Muscle of leg (tissue), 11 donors: Measurements from ENCODE around the gene MSANTD2. TPM values are rescaled to one million over a fixed set of nuclear protein-coding genes. Genes with fewer than 3 reads are reported as not detected.

Source experiments
- DNase-seq: peaks from one replicate; pipeline ENCODE4 v3.0.0; 2013
- H3K27ac ChIP-seq: one replicate; pipeline ENCODE4 v1.5.1; 2013; ENCODE audit warnings: mild to moderate bottlenecking, low read length, control low read depth
- H3K27me3 ChIP-seq: one replicate; pipeline ENCODE4 v1.6.1; 2013; ENCODE audit warnings: low read length; ENCODE audit not compliant: control insufficient read depth, insufficient read depth
- H3K36me3 ChIP-seq: one replicate; pipeline ENCODE4 v1.6.1; 2013; ENCODE audit warnings: low read length; ENCODE audit not compliant: control insufficient read depth, insufficient read depth
- H3K4me1 ChIP-seq: one replicate; pipeline ENCODE4 v1.6.1; 2013; ENCODE audit warnings: low read length; ENCODE audit not compliant: control insufficient read depth, insufficient read depth
- H3K4me3 ChIP-seq: one replicate; pipeline ENCODE4 v1.5.1; 2013; ENCODE audit warnings: low read length, control low read depth
- H3K9me3 ChIP-seq: replicated peaks from 2 replicates; pipeline ENCODE4 v1.6.1; 2013; ENCODE audit warnings: low read depth, low read length; ENCODE audit not compliant: control insufficient read depth
- WGBS: methylation state at CpG from one replicate; pipeline ENCODE4 v1.1.5; 2013; ENCODE audit warnings: missing lambda C conversion rate; ENCODE audit not compliant: insufficient coverage; 5-methylcytosine and 5-hydroxymethylcytosine counted together
- polyA plus RNA-seq, 8 donors: library from polyadenylated mRNA; unstranded; fragments of 120-200 nt; gene quantifications; one replicate each; pipeline versions ENCODE4 v1.2.1 to v1.2.3, GENCODE V29; 2013; ENCODE audit warnings: inconsistent platforms in 1 of 8, low replicate concordance in 1 of 8; ENCODE audit not compliant: insufficient read length in 8 of 8, insufficient read depth in 1 of 8
- total RNA-seq: library from RNA; stranded (reverse); fragments of 120-200 nt; gene quantifications from one replicate; pipeline ENCODE4 v1.2.4, GENCODE V29; 2013

Gene MSANTD2
- total and polyA plus RNA-seq, 9 donors, result 11.5 to 18.7 (median 13.4) TPM

DNA sequence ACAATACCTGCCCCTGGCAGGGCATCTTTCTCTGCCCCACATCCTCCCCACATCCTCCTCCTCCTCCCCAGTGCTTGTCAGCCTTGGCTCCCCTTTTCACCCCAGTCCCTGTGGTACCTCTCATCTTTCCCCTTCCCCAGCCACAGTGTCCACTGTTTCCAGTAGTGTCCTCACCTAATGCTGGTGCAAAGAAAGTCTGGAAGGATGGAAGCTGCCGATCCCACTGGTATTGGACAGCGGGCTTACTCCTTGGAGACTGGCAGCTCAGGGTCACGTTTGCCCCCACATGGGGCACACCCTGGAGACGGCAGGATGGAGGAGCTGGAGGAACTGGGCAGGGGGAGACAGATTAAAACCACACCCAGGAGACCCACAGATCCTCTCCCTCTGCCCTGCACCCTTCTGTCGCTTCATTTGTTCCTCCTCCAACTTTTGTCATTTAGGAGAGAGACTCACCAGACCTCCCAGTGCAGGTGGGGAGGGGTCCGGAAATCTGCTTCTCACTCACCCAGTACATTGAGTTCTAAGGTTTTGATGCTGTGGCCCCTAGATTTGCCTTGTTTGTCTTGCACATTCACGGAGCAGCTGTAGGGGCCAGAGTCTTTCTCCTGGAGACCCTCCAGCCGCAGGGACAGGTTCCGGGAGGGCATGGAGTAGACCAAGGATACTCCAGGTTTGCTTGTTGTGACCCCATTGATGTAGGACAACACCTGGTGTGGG is 44.0 kb downstream of the MSANTD2 start:
- H3K36me3 ChIP-seq, result no peaks in the 10 kb centered on the region

DNA sequence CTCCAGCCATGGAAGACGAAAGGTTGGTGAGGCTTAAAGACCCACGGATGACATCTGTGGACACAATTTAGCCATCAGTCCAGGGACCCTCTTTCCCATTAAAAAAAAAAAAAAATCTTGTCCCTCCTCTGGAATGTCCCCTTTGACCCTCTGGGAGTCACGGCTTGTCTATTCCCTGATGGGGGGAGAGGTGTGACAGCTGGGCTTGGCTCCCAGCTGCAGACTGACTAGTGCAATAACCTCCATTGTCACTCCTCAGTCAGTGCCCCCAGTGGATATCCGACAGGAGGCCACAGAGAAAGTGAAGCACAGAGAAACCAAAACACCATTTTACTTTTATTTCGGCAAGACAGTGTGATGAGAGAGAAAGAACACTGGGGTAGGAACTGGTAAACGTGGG is 45.5 kb downstream of the MSANTD2 start:
- no peaks in the 10 kb centered on the region for H3K9me3 ChIP-seq
- no peak overlapping the region for H3K4me3 ChIP-seq
- peaks cover 23% of the 10 kb centered on the region for H3K4me1 ChIP-seq
- DNase-seq, result no peak
- H3K27ac ChIP-seq, result no peak overlapping the region
- peaks cover 92% of the 10 kb centered on the region for H3K27me3 ChIP-seq
- WGBS, result 0% methylated on average over 1 of the region's 6 CpGs
- no peaks in the 10 kb centered on the region for H3K36me3 ChIP-seq

More for the DNA sequence above, 44.0 kb downstream of the MSANTD2 start:
- no peak overlapping the region for H3K27ac ChIP-seq
- H3K27me3 ChIP-seq, result peaks cover 92% of the 10 kb centered on the region
- DNase-seq, result no peak
- no peak overlapping the region for H3K4me3 ChIP-seq
- WGBS, result 24% methylated on average over 2 of the region's 9 CpGs
- no peaks in the 10 kb centered on the region for H3K9me3 ChIP-seq
- peaks cover 31% of the 10 kb centered on the region for H3K4me1 ChIP-seq

- WGBS, result 45% methylated on average over 1 of the region's 4 CpGs
- H3K27me3 ChIP-seq, result peaks cover 92% of the 10 kb centered on the region
- no peak overlapping the region for H3K27ac ChIP-seq
- H3K9me3 ChIP-seq, result no peaks in the 10 kb centered on the region
- no peaks in the 10 kb centered on the region for H3K36me3 ChIP-seq
- H3K4me3 ChIP-seq, result no peak overlapping the region
- H3K4me1 ChIP-seq, result peaks cover 19% of the 10 kb centered on the region
- DNase-seq, result no peak
Observed at GRCh38 chr11:124754309-124754708, 45.9 kb downstream of the MSANTD2 start.

DNA sequence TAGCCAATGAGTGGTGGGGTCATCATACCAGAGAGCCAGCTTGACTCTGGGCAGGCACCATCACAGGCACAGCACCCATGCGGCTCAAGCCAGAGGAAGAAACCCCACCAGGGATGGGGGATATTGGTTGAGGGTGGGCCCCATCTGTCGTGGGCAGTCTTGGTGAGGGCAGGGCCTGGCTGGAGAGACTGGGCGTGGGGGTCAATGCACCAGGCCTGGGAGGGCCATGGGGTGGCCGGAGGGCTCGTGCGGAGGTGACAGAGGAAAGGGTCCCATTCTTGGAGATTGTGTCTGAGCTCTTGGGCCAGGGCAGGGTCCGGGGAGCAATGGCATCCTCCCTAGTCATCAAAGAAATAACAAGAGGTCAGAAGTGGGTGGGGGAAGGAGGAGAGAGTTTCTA is 46.6 kb downstream of the MSANTD2 start:
- DNase-seq, result no peak
- Histone ChIP-seq H3K27me3 (peaks cover 92% of the 10 kb centered on the region), H3K36me3 (no peaks in the 10 kb centered on the region), H3K4me1 (peaks cover 13% of the 10 kb centered on the region), H3K9me3 (no peaks in the 10 kb centered on the region), H3K27ac (no peak overlapping the region), H3K4me3 (no peak overlapping the region)
- 78% methylated on average over 5 of the region's 7 CpGs for WGBS

GRCh38 chr11:124753205-124753604 is 47.0 kb downstream of the MSANTD2 start:
- Histone ChIP-seq H3K4me3 (no peak overlapping the region), H3K27ac (no peak overlapping the region), H3K36me3 (no peaks in the 10 kb centered on the region), H3K4me1 (peaks cover 12% of the 10 kb centered on the region), H3K27me3 (peaks cover 92% of the 10 kb centered on the region), H3K9me3 (no peaks in the 10 kb centered on the region)
- no peak for DNase-seq

GRCh38 chr11:124752471-124753102 is 47.6 kb downstream of the MSANTD2 start:
- no CpG with 5 or more reads among the region's 10 CpGs for WGBS
- no peak for DNase-seq

DNA sequence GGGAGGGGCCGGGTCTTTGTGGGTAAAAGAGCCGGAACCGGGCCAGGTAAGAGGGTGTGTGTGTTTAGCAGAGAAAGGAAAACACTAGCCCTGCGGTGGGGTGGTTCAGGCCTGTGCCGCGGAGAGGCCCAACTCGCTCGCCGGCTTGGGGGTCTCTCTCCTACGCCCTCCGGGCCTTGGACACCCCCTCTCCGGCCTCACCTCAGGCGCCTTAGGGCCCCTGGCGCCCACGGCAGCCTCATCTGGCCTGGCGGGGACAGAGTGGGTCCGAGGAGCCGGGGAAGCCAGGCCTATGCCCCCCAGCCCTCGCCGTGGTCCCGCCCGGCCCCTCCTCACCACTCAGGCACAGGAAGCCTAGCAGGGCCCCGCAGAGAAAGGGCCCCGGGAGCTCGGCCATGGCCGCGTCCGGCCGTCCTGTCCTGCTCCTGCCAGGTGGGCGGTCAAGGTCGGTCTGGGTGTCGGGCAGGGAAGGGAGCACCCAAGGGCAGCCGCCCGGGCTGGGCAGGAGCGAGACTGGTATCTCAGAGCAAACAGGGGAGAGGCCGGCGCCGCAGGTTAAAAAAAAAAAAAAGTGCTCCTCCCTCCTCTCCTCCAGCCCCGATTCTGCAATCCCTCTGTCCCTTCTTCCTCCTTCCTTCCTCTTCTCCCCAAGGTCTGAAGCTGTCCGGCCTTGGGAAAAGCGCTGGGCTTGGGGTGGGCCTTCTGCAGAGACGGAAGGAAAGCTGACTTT is 48.3 kb downstream of the MSANTD2 start, which contains the start of gene VSIG2:
Gene VSIG2 (minus strand): TSS at position 515 of the 730 bp plus-strand sequence. CDS start 118 bp downstream, at position 397.
- no peak for DNase-seq
- Histone ChIP-seq H3K4me3 (no peak within 1 kb of the TSS), H3K27me3 (peaks cover 92% of the 10 kb centered on the region), H3K36me3 (no peaks in the 10 kb centered on the region), H3K9me3 (no peaks in the 10 kb centered on the region), H3K27ac (no peak within 1 kb of the TSS), H3K4me1 (peaks cover 15% of the 10 kb centered on the region)
- WGBS, result 16% methylated on average over 34 of the region's 42 CpGs

More at GRCh38 chr11:124752471-124753102, 47.6 kb downstream of the MSANTD2 start:
- peaks cover 92% of the 10 kb centered on the region for H3K27me3 ChIP-seq
- no peaks in the 10 kb centered on the region for H3K36me3 ChIP-seq
- no peaks in the 10 kb centered on the region for H3K9me3 ChIP-seq
- no peak overlapping the region for H3K4me3 ChIP-seq
- peaks cover 13% of the 10 kb centered on the region for H3K4me1 ChIP-seq
- H3K27ac ChIP-seq, result no peak overlapping the region

- H3K4me3 ChIP-seq, result no peak overlapping the region
- H3K4me1 ChIP-seq, result peaks cover 19% of the 10 kb centered on the region
- no peaks in the 10 kb centered on the region for H3K36me3 ChIP-seq
- H3K27me3 ChIP-seq, result peaks cover 92% of the 10 kb centered on the region
- WGBS, result 27% methylated on average over 8 of the region's 11 CpGs
- DNase-seq, result no peak
- H3K27ac ChIP-seq, result no peak overlapping the region
- H3K9me3 ChIP-seq, result no peaks in the 10 kb centered on the region
Observed at GRCh38 chr11:124751391-124751740, 48.8 kb downstream of the MSANTD2 start.

DNA sequence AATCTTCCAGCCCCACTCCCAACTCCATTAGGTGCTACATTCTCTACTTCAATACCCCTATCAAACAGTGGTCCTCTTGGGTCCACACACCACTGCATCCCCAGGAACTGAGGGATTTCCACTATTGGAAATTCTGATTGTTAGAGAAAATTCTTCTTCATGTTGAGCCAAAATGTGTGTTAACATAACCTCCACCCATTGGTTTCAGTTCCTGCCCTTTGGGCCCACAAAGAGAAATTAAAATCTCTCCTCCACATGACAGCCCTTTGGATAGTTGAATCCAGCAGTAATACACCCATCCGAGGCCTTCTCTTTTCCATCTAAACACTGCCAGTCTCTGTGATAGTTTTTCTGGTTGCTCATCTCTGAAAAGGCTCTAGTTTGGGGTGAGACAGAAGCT is 50.3 kb downstream of the MSANTD2 start:
- no CpG with 5 or more reads among the region's 1 CpG for WGBS
- no peak for DNase-seq
- Histone ChIP-seq H3K9me3 (no peaks in the 10 kb centered on the region), H3K4me3 (no peak overlapping the region), H3K27me3 (peaks cover 100% of the 10 kb centered on the region), H3K4me1 (peaks cover 32% of the 10 kb centered on the region), H3K36me3 (no peaks in the 10 kb centered on the region), H3K27ac (no peak overlapping the region)
